SU-DHL-6 (cell line): ENCODE data around the gene AP5B1.
"Not testable (repeated sequence)": the region's sequence is repeated elsewhere in the genome, so short reads cannot be mapped to it uniquely, and the experiment has no call there.

Source experiments
- H2AFZ ChIP-seq: fragments of 200-600 bp; sonication (generic); 2 replicates; pipeline ENCODE4 v1.6.1; 2014; ENCODE audit warnings: low read depth, mild to moderate bottlenecking, moderate library complexity, mixed read lengths, antibody characterized with exemption, low read length; ENCODE audit not compliant: severe bottlenecking
- H3F3A ChIP-seq: fragments of 200-600 bp; shearing (Covaris generic); 2 replicates; pipeline ENCODE4 v1.6.0; 2016; ENCODE audit warnings: antibody characterized with exemption, mild to moderate bottlenecking; ENCODE audit not compliant: insufficient read depth
- H3K27ac ChIP-seq: fragments of 200-600 bp; sonication (generic); 2 replicates; pipeline ENCODE4 v1.5.1; 2016; ENCODE audit warnings: low read depth, mild to moderate bottlenecking, low read length, moderate library complexity, mixed read lengths
- H3K27me3 ChIP-seq: fragments of 200-600 bp; sonication (generic), shearing (Covaris generic); 2 replicates; pipeline ENCODE4 v1.6.0; 2014; ENCODE audit warnings: mild to moderate bottlenecking, low read length
- H3K36me3 ChIP-seq: fragments of 200-600 bp; sonication (generic); 2 replicates; pipeline ENCODE4 v1.6.1; 2014; ENCODE audit warnings: mild to moderate bottlenecking, low read length, mixed read lengths
- H3K4me2 ChIP-seq: fragments of 300-600, 200-600 bp; shearing (Covaris generic), sonication (generic); 2 replicates; pipeline ENCODE4 v1.6.0; 2014; ENCODE audit warnings: low read length, low read depth, mild to moderate bottlenecking; ENCODE audit not compliant: poor library complexity, severe bottlenecking
- H3K4me3 ChIP-seq: fragments of 200-600 bp; sonication (generic); 2 replicates; pipeline ENCODE4 v1.5.1; 2014; ENCODE audit warnings: antibody characterized with exemption, low read length, mild to moderate bottlenecking, mixed read lengths; ENCODE audit not compliant: insufficient read depth, poor library complexity, severe bottlenecking
- H3K79me2 ChIP-seq: fragments of 200-600 bp; sonication (generic); 2 replicates; pipeline ENCODE4 v1.6.1; 2014; ENCODE audit warnings: mild to moderate bottlenecking, low read length, moderate library complexity; ENCODE audit not compliant: insufficient read depth
- H3K9ac ChIP-seq: fragments of 200-600 bp; sonication (generic); 2 replicates; pipeline ENCODE4 v1.7.0; 2014; ENCODE audit warnings: mild to moderate bottlenecking, low read length
- H3K9me2 ChIP-seq: fragments of 200-600 bp; sonication (generic); replicated peaks from 2 replicates; pipeline ENCODE4 v1.6.1; 2014; ENCODE audit warnings: low read length; ENCODE audit not compliant: insufficient read depth
- H3K9me3 ChIP-seq: fragments of 200-600 bp; sonication (generic); 2 replicates; pipeline ENCODE4 v1.6.1; 2014; ENCODE audit warnings: low read length, mixed read lengths; ENCODE audit not compliant: insufficient read depth
- H4K20me1 ChIP-seq: fragments of 200-600 bp; sonication (generic); 2 replicates; pipeline ENCODE4 v1.6.1; 2014; ENCODE audit warnings: low read depth, mild to moderate bottlenecking, antibody characterized with exemption, low read length, moderate library complexity, mixed read lengths
- CTCF ChIP-seq: fragments of 200-600 bp; sonication (generic); IDR thresholded peaks from one replicate; pipeline ENCODE4 v1.5.1; 2017; ENCODE audit warnings: antibody characterized with exemption, mild to moderate bottlenecking, low read length, moderate library complexity; ENCODE audit not compliant: insufficient read depth, poor library complexity, severe bottlenecking
- EZH2phosphoT487 ChIP-seq: fragments of 200-600 bp; sonication (generic), shearing (Covaris generic); conservative IDR thresholded peaks from 2 replicates; pipeline ENCODE4 v1.6.1; 2018; ENCODE audit warnings: mild to moderate bottlenecking, antibody characterized with exemption, low read length, moderate library complexity, mixed read lengths

The AP5B1 gene

DNA sequence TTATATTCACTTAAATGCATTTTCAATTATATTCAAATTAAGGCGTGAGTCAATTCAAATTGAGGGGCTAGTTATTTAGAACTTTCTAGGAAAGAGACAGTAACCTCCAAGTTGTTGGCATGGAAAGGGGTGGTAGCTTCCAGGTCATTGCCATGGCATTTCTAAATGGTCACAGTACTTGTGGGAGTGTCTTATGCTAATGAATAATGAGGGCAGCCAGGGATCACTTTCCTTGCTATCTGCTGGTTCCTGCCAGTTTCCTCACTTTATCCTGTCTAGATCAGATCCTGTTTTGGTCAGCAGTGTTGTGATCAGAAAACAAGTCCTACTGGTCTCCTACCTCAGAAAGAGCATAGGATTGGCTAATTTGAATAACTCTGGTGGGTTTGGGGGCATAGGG, 38.4 kb downstream of the AP5B1 start:
- no peaks in the 10 kb centered on the region for H3K9me2 ChIP-seq
- no peaks in the 10 kb centered on the region for H3K27me3 ChIP-seq
- H3K4me3 ChIP-seq = no peak overlapping the region
- TF ChIP-seq EZH2phosphoT487 (no peak), CTCF (no peak)
- H2AFZ ChIP-seq = no peak overlapping the region
- no peak overlapping the region for H3K4me2 ChIP-seq
- H3K27ac ChIP-seq = no peak overlapping the region
- H3F3A ChIP-seq = no peaks in the 10 kb centered on the region
- H3K36me3 ChIP-seq = no peaks in the 10 kb centered on the region
- no peaks in the 10 kb centered on the region for H3K79me2 ChIP-seq
- no peak overlapping the region for H3K9ac ChIP-seq
- no peaks in the 10 kb centered on the region for H4K20me1 ChIP-seq
- H3K9me3 ChIP-seq = peaks cover 9% of the 10 kb centered on the region

GRCh38 chr11:65741185-65741584, 39.6 kb downstream of the AP5B1 start:
- no peaks in the 10 kb centered on the region for H4K20me1 ChIP-seq
- no peaks in the 10 kb centered on the region for H3K9me2 ChIP-seq
- H3K27ac ChIP-seq = no peak overlapping the region
- H3K79me2 ChIP-seq = no peaks in the 10 kb centered on the region
- no peak overlapping the region for H2AFZ ChIP-seq
- H3K27me3 ChIP-seq = no peaks in the 10 kb centered on the region
- no peak overlapping the region for H3K4me3 ChIP-seq
- H3K9ac ChIP-seq = no peak overlapping the region
- H3K36me3 ChIP-seq = no peaks in the 10 kb centered on the region
- no peak overlapping the region for H3K4me2 ChIP-seq
- no peaks in the 10 kb centered on the region for H3F3A ChIP-seq
- TF ChIP-seq CTCF (no peak), EZH2phosphoT487 (no peak)
- peaks cover 14% of the 10 kb centered on the region for H3K9me3 ChIP-seq

- Histone ChIP-seq H3K9me2 (no peaks in the 10 kb centered on the region), H3K9ac (no peak overlapping the region), H2AFZ (no peak overlapping the region), H3K4me3 (no peak overlapping the region), H4K20me1 (no peaks in the 10 kb centered on the region), H3K27ac (no peak overlapping the region), H3K9me3 (peaks cover 14% of the 10 kb centered on the region), H3K79me2 (no peaks in the 10 kb centered on the region), H3F3A (no peaks in the 10 kb centered on the region), H3K36me3 (no peaks in the 10 kb centered on the region), H3K27me3 (no peaks in the 10 kb centered on the region), H3K4me2 (no peak overlapping the region)
- TF ChIP-seq EZH2phosphoT487 = no peak
- no peak for TF ChIP-seq CTCF
These were observed 41.8 kb downstream of the AP5B1 start for GRCh38 chr11:65739022-65739421.

GRCh38 chr11:65736810-65737209, 44.0 kb downstream of the AP5B1 start:
- Histone ChIP-seq H4K20me1 (no peaks in the 10 kb centered on the region), H3K27me3 (no peaks in the 10 kb centered on the region), H3K9me2 (no peaks in the 10 kb centered on the region), H3K4me2 (no peak overlapping the region), H3K27ac (no peak overlapping the region), H3F3A (no peaks in the 10 kb centered on the region), H2AFZ (no peak overlapping the region), H3K79me2 (no peaks in the 10 kb centered on the region), H3K9me3 (peaks cover 14% of the 10 kb centered on the region), H3K36me3 (no peaks in the 10 kb centered on the region), H3K4me3 (no peak overlapping the region), H3K9ac (no peak overlapping the region)
- TF ChIP-seq CTCF (no peak), EZH2phosphoT487 (no peak)

DNA sequence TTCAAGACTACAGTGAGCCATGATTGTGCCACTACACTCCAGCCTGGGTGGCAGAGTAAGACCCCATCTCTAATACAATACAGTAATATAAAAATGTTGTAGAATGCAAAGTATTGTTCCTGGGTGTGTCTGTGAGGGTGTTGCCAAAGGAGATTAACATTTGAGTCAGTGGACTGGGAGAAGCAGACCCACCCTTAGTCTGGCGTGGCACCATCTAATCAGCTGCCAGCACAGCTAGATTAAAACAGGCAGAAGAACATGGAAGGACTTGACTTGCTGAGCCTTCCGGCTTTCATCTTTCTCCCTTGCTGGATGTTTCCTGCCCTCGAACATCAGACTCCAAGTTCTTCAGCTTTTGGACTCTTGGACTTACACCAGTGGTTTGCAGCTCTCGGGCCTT, 45.7 kb downstream of the AP5B1 start:
- not testable (repeated sequence) for H3K79me2 ChIP-seq, H3K27ac ChIP-seq, H2AFZ ChIP-seq, H3K4me3 ChIP-seq, H3K36me3 ChIP-seq, H4K20me1 ChIP-seq, H3K27me3 ChIP-seq, H3K9ac ChIP-seq, H3F3A ChIP-seq, H3K9me2 ChIP-seq, H3K4me2 ChIP-seq
- H3K9me3 ChIP-seq = peaks cover 14% of the 10 kb centered on the region
